RPMI7951 (cell line): ENCODE results near the gene CAPN12. TPM values are rescaled to one million over a fixed set of nuclear protein-coding genes. Genes with fewer than 3 reads are reported as not detected.
"Not testable (repeated sequence)": the region's sequence is repeated elsewhere in the genome, so short reads cannot be mapped to it uniquely, and the experiment has no call there.

Experiments
- DNase-seq: peaks from one replicate; pipeline ENCODE4 v3.0.0-alpha.2; 2012; ENCODE audit warnings: low read depth
- total RNA-seq: library from RNA; depleted of rRNA; stranded (reverse); fragments of >200 nt; shearing (Covaris generic); gene quantifications from 2 replicates; pipeline ENCODE4 v1.2.3, GENCODE V29; 2014; rRNA removed

Gene CAPN12, protein sequence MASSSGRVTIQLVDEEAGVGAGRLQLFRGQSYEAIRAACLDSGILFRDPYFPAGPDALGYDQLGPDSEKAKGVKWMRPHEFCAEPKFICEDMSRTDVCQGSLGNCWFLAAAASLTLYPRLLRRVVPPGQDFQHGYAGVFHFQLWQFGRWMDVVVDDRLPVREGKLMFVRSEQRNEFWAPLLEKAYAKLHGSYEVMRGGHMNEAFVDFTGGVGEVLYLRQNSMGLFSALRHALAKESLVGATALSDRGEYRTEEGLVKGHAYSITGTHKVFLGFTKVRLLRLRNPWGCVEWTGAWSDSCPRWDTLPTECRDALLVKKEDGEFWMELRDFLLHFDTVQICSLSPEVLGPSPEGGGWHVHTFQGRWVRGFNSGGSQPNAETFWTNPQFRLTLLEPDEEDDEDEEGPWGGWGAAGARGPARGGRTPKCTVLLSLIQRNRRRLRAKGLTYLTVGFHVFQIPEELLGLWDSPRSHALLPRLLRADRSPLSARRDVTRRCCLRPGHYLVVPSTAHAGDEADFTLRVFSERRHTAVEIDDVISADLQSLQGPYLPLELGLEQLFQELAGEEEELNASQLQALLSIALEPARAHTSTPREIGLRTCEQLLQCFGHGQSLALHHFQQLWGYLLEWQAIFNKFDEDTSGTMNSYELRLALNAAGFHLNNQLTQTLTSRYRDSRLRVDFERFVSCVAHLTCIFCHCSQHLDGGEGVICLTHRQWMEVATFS
- total RNA-seq = not detected in 2 replicates

DNA sequence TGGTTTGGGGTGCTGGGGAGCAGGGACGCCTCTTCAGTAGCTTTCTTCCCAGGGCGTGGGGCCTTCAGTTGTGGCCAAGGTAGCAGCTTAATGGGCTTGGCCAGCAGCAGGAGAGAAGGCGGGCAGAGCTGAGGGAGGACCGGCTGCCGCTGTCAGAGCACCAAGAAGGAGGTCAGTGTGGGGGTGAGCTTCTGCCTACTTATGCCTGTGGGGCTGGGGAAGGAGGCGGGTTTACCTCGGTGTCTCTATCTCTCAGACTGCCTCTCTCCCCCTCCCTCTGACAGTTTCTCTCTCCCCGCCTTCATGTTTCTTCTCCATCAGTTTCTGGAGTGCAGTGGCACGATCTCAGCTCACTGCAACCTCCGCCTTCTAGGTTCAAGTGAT lies at the start of gene CAPN12:
CAPN12 (minus strand) TSS at position 177 of the 384 bp plus-strand sequence. CDS start 309 bp downstream, outside the sequence.
- DNase-seq = no peak

DNA sequence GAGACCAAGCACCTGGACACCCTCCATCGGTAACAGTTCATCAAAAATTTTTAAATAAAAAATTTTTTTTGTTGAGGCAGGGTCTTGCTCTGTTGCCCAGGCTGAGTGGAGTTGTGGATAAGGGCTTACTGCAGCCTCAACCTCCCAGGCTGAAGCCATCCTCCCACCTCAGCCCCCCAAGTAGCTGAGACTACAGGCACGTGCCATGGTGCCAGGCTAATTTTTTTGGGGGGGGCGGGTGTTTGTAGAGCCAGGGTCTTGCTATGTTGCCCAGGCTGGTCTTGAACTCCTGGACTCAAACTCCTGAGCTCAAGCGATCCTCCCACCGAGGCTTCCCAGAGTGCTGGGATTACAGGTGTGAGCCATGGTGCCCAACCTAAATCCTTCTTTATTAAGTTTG lies 49.4 kb upstream of the CAPN12 start:
- no peak for DNase-seq

DNA sequence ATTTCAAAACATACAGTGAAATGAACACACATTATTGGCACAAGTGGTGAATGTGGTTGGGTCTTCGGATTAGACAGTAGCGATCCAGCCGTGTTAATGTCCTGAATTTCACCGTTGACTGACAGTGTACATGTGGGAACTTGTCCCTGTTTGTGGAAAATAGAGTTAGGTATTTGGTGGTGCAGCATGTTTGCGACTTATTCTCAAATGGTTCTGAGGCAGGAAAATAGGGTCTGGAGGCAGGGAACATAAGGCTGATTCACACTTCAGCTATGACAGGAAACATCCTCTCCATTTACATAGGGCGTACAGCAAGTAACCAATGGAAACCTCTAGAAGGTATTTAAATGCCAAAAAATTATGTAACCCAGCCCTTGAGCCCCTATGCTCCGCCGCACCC lies 48.9 kb upstream of the CAPN12 start:
- DNase-seq = no peak

DNA sequence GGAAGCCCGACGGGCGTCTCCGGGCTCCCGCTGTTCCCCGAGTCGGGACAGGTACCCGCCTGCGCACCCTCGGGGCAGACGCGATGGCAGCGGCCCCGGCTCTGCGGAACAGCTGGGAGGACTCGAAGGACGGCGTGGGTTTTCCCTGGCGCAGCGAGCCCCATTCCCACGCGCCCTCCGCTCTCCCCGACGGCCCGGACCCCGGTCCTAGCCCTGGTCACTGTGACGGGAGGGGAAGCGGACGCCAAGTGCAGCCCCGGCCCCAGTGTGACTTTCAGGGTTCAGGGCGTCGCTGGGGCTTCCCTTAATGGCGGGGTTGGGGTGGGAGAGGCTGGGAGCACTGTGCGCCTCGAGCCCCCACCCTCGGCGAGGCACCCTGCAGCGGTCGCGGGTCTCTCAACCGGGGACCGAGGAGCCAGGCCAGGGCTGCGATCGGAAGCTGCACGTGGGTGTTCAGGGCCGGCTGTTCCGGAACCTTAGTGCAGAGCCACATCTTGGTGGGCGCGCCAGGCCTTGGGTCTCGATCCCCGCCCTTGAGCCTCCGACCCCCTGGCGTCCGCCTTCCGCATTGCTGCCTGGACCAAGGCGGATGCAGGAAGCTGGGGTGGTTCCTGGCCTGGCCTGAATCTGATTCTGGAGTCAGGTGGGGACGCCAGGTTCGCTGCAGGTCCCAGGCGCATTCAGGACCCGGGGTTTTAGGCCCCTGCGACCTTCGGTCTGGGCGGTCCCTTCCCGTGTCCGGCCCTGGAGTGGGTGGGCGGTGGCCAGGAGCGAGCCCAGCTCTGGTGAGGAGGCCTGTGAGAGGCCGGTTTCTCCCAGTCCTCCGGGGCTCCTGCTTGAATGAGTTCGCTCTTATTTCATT lies 48.2 kb upstream of the CAPN12 start:
- no peak for DNase-seq

DNA sequence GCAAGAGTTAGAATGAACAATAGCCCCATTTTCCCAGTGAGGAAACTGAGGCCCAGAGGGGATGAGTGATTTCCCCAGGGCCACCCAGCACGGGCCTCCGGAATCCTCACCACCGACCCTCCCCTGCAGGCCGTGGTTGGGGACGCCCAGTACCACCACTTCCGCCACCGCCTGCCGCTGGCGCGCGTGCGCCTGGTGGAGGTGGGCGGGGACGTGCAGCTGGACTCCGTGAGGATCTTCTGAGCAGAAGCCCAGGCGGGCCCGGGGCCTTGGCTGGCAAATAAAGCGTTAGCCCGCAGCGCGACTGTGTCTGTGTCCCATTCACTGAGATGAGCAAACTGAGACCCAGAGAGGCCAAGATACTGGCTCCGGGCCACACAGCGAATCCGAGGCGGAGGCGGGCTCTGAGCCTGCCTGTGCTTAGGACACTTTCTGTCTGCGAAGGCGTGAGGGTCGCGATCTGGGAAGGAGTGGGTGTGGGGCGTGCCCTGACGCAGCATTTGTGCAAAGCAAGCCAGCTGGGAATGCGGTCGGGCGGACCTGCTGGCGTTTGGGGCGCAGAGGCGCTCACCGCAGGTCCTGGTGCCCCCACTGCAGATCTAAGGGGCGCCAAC lies 47.3 kb upstream of the CAPN12 start:
- not testable (repeated sequence) for DNase-seq

DNA sequence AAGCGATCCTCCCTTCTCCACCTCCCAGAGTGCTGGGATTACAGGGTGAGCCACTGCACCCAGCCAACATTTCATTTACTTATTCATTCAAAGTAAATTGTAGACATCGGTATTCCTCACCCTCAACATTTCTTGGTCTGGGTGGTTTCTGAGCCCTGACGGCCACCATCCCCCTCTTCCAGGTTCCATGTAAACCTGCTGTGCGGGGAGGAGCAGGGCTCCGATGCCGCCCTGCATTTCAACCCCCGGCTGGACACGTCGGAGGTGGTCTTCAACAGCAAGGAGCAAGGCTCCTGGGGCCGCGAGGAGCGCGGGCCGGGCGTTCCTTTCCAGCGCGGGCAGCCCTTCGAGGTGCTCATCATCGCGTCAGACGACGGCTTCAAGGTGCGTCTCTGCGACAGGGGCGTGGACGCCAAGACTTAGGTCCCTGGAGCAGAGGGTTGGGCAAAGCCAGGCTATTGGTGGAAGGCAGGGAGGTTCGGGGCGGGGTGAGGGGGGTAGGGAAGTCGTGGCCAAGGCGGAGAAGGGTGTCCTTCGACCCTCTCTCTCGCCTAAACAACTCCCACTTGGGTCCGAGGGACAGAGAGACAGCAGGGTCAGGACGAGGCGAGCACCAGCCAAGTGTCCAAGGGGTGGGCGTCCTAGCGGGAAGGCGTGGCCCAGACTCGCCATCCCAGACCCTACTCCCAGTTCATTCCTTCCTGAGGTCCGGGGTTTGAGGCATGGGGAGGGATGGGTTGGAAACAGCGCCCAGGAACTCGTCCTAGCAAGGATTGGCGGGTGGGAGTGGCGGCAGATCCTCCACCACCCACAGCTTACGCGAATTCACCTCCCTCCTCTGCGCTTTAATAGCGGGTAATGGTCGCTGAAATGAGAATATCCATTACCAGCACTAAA lies 46.5 kb upstream of the CAPN12 start:
- DNase-seq = not testable (repeated sequence)

DNA sequence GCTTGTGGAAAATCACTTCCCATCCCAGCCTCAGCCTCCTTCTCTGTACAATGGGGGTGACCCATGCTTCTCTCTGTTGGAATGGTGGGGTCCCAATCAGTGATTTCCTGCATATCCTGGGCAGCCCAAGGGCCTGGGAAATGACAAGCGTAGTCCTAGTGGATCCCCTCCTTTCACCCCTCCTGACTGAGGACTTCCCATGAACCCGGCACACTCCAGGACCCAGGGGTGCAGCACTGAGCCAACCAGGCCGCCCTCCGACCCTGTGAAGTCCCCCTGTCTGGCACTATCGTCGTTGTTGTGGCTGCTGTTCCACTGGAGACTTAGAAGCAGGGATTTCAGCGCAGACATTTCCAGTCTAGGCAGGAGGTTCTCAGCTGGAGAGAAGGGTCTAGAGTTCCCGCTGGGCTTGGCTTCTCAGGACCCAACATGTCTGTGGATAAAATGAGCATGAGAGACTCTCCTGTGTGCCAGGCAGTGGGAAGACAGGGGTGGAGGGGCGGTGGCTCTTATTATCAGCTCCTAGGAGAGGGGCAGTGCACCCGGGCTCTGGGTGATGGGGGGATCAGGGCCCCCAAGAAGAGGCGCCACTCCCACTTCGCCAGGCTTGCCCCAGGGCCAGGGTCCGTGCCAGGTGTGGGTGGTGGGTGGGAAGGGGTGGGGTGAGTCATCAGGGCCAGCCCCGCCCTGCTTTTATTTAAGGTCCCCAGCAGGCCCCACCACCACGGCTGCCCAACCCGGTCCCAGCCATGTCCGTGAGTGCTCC lies 44.4 kb upstream of the CAPN12 start, which contains the start of gene LGALS7B:
LGALS7B (plus strand) TSS at position 723 of the 766 bp plus-strand sequence; CDS start at position 750, 27 bp downstream.
- no peak for DNase-seq

DNA sequence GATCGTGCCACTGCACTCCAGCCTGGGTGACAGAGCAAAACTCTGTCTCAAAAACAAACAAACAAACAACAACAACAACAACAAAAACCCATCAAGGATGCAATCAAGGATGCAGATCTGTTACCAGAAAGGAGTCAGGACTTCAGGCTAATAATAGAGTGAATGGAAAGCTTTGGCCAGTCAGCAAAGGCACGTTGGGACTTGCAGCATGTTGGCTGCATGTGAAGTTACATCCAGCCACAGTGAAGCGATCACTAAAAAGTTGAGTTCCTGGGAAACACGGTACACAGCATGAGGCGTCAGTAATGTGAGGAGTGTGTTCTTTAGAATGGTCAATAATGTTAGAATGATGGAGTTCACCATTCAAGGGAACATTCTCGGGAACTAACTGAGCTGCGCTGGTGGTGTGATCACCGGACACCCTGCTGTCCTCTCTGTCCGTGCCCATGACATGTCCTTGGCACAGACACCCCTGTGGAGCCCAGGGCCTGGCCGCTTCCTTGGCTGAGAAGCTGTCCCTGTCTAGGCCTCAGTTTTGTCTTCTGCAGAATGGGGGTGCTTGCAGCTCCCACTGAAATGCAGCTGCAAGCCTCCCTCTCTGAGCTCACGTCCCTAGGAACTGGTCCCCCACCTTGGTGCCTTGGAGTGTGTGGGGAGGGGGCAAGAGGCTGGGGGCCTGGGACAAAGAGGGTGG lies 42.4 kb upstream of the CAPN12 start:
- DNase-seq = no peak

DNA sequence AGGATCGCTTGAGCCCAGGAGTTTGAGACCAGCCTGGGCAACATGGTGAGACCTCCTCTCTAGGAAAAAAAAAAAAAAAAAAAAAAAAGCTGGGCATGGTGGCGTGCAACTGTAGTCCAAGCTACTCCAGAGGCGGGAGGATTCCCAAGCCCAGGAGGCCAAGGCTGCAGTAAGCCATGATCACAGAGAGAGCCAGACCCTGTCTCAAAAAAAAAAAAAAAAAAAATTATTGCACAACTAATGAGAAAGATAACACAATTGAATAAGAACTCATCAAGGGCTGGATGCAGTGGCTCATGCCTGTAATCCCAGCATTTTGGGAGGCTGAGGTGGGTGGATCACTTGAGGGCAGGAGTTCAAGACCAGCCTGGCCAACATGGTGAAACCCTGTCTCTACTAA lies 41.8 kb upstream of the CAPN12 start:
- not testable (repeated sequence) for DNase-seq

DNA sequence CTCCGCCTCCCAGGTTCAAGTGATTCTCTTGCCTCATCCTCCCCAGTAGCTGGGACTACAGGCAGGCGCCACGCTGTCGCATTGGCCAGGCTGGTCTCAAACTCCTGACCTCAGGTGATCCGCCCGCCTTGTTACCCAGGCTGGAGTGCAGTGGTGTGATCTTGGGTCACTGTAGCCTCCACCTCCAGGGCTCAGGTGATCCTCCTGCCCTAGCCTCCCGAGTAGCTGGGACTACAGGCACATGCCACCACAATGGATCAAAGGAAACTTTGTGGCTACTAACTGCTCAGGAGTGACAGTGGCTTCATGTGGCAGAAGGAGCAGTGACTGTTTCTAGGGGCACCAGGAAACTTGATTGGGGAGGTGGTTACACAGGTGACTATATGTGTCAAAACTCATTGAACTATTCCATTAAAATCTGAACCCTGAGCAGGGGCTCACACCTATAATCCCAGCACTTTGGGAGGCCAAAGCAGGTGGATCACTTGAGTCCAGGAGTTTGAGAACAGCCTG lies 41.0 kb upstream of the CAPN12 start:
- no peak for DNase-seq

DNA sequence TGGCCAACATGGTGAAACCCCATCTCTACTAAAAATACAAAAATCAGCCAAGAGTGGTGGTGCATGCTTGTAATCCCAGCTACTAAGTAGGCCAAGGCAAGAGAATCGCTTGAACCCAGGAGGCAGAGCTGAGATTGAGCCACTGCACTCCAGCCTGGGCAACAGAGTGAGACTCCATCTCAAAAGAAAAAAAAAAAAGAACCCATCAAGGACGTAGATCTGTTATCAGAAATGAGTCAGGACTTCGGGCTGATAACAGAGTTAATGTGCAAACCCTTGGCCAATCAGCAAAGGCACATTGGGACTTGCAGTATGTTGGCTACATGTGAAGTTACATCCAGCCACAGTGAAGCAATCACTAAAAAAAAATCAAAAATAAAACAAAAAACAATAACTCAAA lies 40.0 kb upstream of the CAPN12 start:
- DNase-seq = no peak

DNA sequence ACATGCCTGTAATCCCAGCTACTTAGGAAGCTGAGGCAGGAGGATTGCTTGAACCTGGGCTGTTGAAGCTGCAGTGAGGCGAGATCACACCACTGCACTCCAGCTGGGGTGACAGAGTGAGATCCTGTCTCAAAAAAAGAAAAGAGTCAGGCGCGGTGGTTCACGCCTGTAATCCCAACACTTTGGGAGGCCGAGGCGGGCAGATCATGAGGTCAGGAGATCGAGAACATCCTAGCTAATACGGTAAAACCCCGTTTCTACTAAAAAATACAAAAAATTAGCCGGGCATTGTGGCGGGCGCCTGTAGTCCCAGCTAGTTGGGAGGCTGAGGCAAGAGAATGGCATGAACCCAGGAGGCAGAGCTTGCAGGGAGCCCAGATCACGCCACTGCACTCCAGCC lies 37.9 kb upstream of the CAPN12 start:
- not testable (repeated sequence) for DNase-seq

DNA sequence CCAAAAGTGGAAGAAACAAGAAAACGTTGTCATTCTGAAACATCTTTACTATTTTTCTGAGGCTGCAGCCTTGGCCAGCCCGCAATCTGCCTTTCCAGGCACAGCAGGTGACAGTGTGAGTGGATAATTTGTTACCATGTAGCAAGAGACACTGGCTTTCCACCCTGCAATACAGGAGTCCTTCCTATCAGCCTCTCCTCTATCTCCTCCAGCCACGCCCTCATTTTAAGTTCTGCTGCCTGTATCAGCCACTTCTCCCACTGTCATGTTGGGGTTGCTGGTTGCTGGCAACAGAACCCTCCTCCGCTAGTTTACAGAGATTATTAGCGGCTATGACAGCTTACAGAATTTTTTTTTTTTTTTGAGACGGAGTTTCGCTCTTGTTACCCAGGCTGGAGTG lies 36.8 kb upstream of the CAPN12 start:
- DNase-seq = no peak

DNA sequence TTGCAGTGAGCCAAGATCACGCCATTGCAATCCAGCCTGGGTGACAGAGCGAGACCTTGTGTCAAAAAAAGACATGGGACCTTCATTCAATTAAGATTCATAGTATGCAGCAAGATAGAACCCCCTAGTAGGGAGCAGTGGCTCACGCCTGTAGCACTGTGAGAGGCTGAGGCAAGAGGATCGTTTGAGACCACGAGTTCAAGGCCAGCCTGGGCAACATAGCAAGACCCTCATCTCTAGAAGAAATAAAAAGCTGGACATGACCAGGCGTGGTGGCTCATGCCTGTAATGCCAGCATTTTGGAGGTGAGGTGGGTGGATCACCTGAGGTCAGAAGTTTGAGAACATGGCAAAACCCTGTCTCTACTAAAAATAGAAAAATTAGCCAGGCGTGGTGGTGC lies 36.2 kb upstream of the CAPN12 start:
- DNase-seq = no peak

DNA sequence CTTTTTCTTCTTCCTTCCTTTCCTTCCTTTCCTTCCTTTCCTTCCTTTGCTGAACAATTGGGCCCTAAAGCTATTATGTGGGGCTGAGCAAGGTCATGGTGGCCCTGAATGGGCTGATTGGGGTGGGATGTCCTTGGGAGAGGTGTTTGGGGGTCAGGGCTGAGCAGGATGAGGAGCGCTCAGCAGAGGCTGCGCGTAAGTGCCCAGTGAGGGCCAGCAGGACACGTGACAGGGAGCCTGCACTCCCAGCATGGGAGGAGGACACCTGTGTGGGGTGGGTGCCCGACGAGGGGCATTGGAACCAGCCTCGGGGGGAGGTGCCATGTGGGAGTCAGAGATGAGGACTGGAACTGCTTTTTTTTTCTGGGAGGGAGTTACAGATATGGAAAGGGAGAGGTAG lies 34.5 kb upstream of the CAPN12 start:
- DNase-seq = no peak

DNA sequence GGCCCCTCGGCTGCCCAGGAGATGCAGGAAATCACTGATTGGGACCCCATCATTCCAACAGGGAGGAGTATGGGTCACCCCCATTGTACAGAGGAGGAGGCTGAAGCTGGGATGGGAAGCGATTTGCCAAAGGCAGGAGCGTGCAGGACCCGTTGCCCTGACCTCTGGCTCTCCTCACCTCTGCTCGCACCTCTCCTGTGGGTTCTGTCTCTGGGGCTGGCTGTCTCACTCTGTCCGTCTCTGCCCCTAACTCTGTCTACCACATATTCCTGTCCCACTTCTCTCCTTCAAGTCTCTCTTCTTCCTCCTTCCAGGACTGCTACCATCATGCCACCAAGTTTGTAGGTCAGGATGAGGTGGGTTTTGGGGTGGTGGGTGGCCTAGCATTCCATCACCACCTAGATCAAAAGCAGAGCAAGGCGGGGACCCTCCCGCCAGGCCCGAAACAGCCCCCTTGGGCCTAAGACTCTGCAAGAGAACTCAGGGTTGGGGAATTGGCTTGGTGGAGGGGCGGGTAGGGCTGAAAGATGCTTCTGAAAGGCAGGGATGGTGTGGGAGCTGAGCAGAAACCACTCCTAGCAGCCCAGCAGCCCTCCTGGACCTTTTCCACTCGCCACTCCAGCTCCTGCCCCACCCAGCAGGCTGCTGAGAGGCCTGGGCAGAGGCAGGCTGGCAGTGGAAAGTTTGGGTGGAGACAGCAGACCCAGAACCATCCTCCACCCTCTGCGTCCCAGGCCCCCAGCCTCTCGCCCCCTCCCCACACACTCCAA lies 30.1 kb upstream of the CAPN12 start:
- DNase-seq = no peak

DNA sequence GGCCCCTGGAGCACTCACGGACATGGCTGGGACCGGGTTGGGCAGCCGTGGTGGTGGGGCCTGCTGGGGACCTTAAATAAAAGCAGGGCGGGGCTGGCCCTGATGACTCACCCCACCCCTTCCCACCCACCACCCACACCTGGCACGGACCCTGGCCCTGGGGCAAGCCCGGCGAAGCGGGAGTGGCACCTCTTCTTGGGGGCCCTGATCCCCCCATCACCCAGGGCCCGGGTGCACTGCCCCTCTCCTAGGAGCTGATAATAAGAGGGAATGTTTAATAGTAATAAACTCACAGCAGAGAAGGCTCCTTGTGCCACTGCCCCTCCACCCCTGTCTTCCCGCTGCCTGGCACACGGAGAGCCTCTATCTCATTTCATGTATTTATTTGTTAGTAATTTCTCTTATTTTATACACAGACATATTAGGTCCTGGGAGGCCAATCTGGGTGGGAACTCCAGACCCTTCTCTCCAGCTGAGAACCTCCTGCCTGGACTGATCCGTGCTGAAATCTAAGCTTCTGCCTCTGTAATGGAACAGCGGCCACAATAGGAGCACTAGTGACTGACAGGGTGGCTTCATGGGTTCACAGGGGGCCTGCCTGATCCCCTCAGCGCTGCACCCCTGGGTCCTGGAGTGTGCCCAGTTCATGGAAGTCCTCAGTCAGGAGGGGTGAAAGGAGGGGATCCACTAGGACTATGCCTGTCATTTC lies 29.3 kb upstream of the CAPN12 start, which contains the start of gene LGALS7:
LGALS7 (minus strand) TSS at position 49 of the 709 bp plus-strand sequence; CDS start at position 24, 25 bp downstream.
- no peak for DNase-seq
